HG03196 (cell line): ENCODE results near the gene IL34.

ENCODE experiments used
- ATAC-seq: cut with Tn5 transposase; IDR thresholded peaks from one replicate; pipeline ENCODE4 v1.9.1; 2021; ENCODE audit not compliant: unreplicated experiment

IL34 gene

GRCh38 chr16:70687671-70688245 lies 41.4 kb downstream of the IL34 start:
- ATAC-seq: no peak

- no peak for ATAC-seq
Measured at GRCh38 chr16:70688246-70688742, 41.9 kb downstream of the IL34 start.

GRCh38 chr16:70689035-70689969 lies 42.9 kb downstream of the IL34 start:
- ATAC-seq: no peak

- ATAC-seq: no peak
Measured at GRCh38 chr16:70689970-70690891, 43.9 kb downstream of the IL34 start.

- ATAC-seq: no peak
Measured at GRCh38 chr16:70691223-70692129, 45.1 kb downstream of the IL34 start.

- ATAC-seq: no peak
Measured at GRCh38 chr16:70692130-70692872, 45.9 kb downstream of the IL34 start.

GRCh38 chr16:70692873-70693671 lies 46.7 kb downstream of the IL34 start:
- no peak for ATAC-seq

- no peak for ATAC-seq
Measured at GRCh38 chr16:70694088-70694867, 47.9 kb downstream of the IL34 start.

- ATAC-seq: no peak
Measured at GRCh38 chr16:70694868-70695218, 48.5 kb downstream of the IL34 start.

- no peak for ATAC-seq
Measured at GRCh38 chr16:70695331-70696070, 49.1 kb downstream of the IL34 start.

- ATAC-seq: no peak
Measured at GRCh38 chr16:70696355-70696754, 50.0 kb downstream of the IL34 start.

GRCh38 chr16:70696952-70697593 lies 50.7 kb downstream of the IL34 start:
- no peak for ATAC-seq

- no peak for ATAC-seq
Measured at GRCh38 chr16:70697594-70698170, 51.3 kb downstream of the IL34 start.

GRCh38 chr16:70698901-70699300 lies 52.5 kb downstream of the IL34 start:
- ATAC-seq: no peak

GRCh38 chr16:70699696-70700095 lies 53.3 kb downstream of the IL34 start:
- no peak for ATAC-seq
